HepG2 (cell line): ENCODE results near the gene S100A16. TPM values are rescaled to one million over a fixed set of nuclear protein-coding genes. Genes with fewer than 3 reads are reported as not detected.

ENCODE experiments used
- MAFG ChIP-seq: sonication (generic); formaldehyde crosslinking; IDR thresholded peaks from 2 replicates; pipeline ENCODE4 v1.5.1; 2020; ENCODE audit warnings: mild to moderate bottlenecking, missing genetic modification reagents
- NBN ChIP-seq: fragments of 450-650 bp; conservative IDR thresholded peaks from 2 replicates; pipeline ENCODE4 v1.6.1; 2017
- XBP1 ChIP-seq: sonication (generic); formaldehyde crosslinking; IDR thresholded peaks from 2 replicates; pipeline ENCODE4 v1.5.0; 2020; ENCODE audit warnings: missing genetic modification reagents
- polyA plus RNA-seq, 8 experiments: library from polyadenylated mRNA; depleted of rRNA in 3 of 8; stranded (reverse) in 7 of 8; unstranded in 1 of 8; fragments of >200 nt; fragmentation: Illumina TruSeq in 4 of 8; extraction: Trizol in 4 of 8; gene quantifications; 2 replicates each; pipeline versions ENCODE4 v1.2.1 to v1.2.3, GENCODE V29; 2011 to 2016; ENCODE audit warnings: low read depth in 4 of 8, missing spikeins in 1 of 8, mixed read lengths in 1 of 8; ENCODE audit not compliant: insufficient read depth in 1 of 8
- total RNA-seq, 5 experiments: library from RNA; depleted of rRNA; stranded (reverse); fragments of >200 nt; fragmentation: Illumina TruSeq; extraction: Trizol; gene quantifications; 2 replicates each; pipeline ENCODE4 v1.2.3, GENCODE V29; 2016; ENCODE audit warnings: low read depth in 1 of 5
- TF ChIP-seq, protein P1 (sequence below): sonication (generic); formaldehyde crosslinking; IDR thresholded peaks from 2 replicates; pipeline ENCODE4 v1.4.0; 2020; ENCODE audit warnings: missing genetic modification reagents, mild to moderate bottlenecking, borderline replicate concordance
- TF ChIP-seq, protein P2 (sequence below): sonication (generic); formaldehyde crosslinking; conservative IDR thresholded peaks from 2 replicates; pipeline ENCODE4 v1.4.0; 2020; ENCODE audit warnings: missing genetic modification reagents
- TF ChIP-seq, protein P3 (sequence below): sonication (generic); formaldehyde crosslinking; IDR thresholded peaks from 2 replicates; pipeline ENCODE4 v1.4.0; 2020; ENCODE audit warnings: mild to moderate bottlenecking, missing genetic modification reagents
- TF ChIP-seq, protein P4 (sequence below): sonication (generic); formaldehyde crosslinking; conservative IDR thresholded peaks from 2 replicates; pipeline ENCODE4 v1.4.0; 2020; ENCODE audit warnings: mild to moderate bottlenecking, missing genetic modification reagents, moderate library complexity
- TF ChIP-seq, protein P5 (sequence below): sonication (generic); formaldehyde crosslinking; IDR thresholded peaks from 2 replicates; pipeline ENCODE4 v1.4.0; 2020; ENCODE audit warnings: missing genetic modification reagents

S100A16 gene
- total and polyA plus RNA-seq, 2 of the 13 experiments (the other 11 are each of a cell fraction or from before 2014, with no cell fraction given) = 46.0 to 195 TPM

DNA sequence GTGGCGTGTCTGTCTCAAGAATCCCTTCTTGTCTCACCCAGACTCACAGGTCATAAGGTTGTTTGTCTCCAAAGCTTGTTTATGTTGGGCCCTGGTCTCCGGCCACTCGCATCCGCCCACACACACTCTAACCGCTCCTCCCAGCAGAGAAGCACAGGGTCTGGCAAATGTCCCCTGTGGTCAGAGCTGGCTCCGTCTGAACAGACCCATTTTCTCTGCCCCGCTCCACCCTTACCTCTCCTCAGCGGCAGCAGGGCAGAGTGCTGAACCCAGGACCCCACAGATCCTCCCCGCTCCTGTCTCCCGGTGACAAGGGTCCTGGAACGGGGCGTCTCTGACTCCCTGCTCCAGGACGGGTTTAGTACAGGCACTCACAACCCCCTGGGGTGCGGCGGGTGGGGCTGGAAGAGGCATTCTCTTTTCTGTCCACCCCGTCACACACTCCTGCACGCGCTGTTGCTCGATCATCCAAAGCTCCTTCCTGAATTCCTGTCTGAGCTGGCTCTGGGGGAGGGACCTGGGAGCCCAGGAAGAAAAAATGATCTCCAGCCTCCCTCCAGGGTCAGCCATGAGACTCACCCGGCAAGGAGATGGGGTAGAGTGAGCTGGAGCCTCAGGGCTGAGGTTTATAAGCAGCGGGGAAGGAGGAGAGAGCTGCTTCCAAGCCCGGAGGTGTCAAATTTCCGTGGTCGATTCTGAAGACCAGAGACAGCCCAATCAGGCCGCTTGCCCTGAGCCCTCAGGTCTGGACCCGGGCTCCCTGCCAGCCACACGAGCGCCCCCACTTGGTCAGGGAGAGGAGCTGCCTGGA, 14.2 kb upstream of the S100A16 start, which contains the start of gene S100A13 (continued):
- TF ChIP-seq, protein P1, sequence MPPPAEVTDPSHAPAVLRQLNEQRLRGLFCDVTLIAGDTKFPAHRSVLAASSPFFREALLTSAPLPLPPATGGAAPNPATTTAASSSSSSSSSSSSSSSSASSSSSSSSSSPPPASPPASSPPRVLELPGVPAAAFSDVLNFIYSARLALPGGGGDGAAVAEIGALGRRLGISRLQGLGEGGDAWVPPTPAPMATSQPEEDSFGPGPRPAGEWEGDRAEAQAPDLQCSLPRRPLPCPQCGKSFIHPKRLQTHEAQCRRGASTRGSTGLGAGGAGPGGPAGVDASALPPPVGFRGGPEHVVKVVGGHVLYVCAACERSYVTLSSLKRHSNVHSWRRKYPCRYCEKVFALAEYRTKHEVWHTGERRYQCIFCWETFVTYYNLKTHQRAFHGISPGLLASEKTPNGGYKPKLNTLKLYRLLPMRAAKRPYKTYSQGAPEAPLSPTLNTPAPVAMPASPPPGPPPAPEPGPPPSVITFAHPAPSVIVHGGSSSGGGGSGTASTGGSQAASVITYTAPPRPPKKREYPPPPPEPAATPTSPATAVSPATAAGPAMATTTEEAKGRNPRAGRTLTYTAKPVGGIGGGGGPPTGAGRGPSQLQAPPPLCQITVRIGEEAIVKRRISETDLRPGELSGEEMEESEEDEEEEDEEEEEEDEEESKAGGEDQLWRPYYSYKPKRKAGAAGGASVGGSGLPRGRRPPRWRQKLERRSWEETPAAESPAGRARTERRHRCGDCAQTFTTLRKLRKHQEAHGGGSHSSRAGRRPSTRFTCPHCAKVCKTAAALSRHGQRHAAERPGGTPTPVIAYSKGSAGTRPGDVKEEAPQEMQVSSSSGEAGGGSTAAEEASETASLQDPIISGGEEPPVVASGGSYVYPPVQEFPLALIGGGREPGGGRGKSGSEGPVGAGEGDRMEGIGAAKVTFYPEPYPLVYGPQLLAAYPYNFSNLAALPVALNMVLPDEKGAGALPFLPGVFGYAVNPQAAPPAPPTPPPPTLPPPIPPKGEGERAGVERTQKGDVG (CRISPR knock-in tag) = no peak
- TF ChIP-seq, protein P2, sequence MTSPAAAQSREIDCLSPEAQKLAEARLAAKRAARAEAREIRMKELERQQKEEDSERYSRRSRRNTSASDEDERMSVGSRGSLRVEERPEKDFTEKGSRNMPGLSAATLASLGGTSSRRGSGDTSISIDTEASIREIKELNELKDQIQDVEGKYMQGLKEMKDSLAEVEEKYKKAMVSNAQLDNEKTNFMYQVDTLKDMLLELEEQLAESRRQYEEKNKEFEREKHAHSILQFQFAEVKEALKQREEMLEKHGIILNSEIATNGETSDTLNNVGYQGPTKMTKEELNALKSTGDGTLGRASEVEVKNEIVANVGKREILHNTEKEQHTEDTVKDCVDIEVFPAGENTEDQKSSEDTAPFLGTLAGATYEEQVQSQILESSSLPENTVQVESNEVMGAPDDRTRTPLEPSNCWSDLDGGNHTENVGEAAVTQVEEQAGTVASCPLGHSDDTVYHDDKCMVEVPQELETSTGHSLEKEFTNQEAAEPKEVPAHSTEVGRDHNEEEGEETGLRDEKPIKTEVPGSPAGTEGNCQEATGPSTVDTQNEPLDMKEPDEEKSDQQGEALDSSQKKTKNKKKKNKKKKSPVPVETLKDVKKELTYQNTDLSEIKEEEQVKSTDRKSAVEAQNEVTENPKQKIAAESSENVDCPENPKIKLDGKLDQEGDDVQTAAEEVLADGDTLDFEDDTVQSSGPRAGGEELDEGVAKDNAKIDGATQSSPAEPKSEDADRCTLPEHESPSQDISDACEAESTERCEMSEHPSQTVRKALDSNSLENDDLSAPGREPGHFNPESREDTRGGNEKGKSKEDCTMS = no peak
- TF ChIP-seq, protein P3, sequence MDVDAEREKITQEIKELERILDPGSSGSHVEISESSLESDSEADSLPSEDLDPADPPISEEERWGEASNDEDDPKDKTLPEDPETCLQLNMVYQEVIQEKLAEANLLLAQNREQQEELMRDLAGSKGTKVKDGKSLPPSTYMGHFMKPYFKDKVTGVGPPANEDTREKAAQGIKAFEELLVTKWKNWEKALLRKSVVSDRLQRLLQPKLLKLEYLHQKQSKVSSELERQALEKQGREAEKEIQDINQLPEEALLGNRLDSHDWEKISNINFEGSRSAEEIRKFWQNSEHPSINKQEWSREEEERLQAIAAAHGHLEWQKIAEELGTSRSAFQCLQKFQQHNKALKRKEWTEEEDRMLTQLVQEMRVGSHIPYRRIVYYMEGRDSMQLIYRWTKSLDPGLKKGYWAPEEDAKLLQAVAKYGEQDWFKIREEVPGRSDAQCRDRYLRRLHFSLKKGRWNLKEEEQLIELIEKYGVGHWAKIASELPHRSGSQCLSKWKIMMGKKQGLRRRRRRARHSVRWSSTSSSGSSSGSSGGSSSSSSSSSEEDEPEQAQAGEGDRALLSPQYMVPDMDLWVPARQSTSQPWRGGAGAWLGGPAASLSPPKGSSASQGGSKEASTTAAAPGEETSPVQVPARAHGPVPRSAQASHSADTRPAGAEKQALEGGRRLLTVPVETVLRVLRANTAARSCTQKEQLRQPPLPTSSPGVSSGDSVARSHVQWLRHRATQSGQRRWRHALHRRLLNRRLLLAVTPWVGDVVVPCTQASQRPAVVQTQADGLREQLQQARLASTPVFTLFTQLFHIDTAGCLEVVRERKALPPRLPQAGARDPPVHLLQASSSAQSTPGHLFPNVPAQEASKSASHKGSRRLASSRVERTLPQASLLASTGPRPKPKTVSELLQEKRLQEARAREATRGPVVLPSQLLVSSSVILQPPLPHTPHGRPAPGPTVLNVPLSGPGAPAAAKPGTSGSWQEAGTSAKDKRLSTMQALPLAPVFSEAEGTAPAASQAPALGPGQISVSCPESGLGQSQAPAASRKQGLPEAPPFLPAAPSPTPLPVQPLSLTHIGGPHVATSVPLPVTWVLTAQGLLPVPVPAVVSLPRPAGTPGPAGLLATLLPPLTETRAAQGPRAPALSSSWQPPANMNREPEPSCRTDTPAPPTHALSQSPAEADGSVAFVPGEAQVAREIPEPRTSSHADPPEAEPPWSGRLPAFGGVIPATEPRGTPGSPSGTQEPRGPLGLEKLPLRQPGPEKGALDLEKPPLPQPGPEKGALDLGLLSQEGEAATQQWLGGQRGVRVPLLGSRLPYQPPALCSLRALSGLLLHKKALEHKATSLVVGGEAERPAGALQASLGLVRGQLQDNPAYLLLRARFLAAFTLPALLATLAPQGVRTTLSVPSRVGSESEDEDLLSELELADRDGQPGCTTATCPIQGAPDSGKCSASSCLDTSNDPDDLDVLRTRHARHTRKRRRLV (CRISPR knock-in tag) = no peak
- no peak for TF ChIP-seq MAFG (CRISPR knock-in tag)
- TF ChIP-seq, protein P4, sequence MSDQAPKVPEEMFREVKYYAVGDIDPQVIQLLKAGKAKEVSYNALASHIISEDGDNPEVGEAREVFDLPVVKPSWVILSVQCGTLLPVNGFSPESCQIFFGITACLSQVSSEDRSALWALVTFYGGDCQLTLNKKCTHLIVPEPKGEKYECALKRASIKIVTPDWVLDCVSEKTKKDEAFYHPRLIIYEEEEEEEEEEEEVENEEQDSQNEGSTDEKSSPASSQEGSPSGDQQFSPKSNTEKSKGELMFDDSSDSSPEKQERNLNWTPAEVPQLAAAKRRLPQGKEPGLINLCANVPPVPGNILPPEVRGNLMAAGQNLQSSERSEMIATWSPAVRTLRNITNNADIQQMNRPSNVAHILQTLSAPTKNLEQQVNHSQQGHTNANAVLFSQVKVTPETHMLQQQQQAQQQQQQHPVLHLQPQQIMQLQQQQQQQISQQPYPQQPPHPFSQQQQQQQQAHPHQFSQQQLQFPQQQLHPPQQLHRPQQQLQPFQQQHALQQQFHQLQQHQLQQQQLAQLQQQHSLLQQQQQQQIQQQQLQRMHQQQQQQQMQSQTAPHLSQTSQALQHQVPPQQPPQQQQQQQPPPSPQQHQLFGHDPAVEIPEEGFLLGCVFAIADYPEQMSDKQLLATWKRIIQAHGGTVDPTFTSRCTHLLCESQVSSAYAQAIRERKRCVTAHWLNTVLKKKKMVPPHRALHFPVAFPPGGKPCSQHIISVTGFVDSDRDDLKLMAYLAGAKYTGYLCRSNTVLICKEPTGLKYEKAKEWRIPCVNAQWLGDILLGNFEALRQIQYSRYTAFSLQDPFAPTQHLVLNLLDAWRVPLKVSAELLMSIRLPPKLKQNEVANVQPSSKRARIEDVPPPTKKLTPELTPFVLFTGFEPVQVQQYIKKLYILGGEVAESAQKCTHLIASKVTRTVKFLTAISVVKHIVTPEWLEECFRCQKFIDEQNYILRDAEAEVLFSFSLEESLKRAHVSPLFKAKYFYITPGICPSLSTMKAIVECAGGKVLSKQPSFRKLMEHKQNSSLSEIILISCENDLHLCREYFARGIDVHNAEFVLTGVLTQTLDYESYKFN (CRISPR knock-in tag) = peak; percentile 46
- TF ChIP-seq, protein P5, sequence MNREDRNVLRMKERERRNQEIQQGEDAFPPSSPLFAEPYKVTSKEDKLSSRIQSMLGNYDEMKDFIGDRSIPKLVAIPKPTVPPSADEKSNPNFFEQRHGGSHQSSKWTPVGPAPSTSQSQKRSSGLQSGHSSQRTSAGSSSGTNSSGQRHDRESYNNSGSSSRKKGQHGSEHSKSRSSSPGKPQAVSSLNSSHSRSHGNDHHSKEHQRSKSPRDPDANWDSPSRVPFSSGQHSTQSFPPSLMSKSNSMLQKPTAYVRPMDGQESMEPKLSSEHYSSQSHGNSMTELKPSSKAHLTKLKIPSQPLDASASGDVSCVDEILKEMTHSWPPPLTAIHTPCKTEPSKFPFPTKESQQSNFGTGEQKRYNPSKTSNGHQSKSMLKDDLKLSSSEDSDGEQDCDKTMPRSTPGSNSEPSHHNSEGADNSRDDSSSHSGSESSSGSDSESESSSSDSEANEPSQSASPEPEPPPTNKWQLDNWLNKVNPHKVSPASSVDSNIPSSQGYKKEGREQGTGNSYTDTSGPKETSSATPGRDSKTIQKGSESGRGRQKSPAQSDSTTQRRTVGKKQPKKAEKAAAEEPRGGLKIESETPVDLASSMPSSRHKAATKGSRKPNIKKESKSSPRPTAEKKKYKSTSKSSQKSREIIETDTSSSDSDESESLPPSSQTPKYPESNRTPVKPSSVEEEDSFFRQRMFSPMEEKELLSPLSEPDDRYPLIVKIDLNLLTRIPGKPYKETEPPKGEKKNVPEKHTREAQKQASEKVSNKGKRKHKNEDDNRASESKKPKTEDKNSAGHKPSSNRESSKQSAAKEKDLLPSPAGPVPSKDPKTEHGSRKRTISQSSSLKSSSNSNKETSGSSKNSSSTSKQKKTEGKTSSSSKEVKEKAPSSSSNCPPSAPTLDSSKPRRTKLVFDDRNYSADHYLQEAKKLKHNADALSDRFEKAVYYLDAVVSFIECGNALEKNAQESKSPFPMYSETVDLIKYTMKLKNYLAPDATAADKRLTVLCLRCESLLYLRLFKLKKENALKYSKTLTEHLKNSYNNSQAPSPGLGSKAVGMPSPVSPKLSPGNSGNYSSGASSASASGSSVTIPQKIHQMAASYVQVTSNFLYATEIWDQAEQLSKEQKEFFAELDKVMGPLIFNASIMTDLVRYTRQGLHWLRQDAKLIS (CRISPR knock-in tag) = no peak
- no peak for TF ChIP-seq NBN
- TF ChIP-seq XBP1 = no peak
